DMS79 treated with DMSO at 0.1 percent for 48 hours (cell line): ENCODE measurements around the gene RPL10.
A peak's percentile ranks its signal among the peaks of the same experiment; 100 is the strongest.

ENCODE experiments used
- DNase-seq: peaks from one replicate; lab custom pipeline; 2025; lab: John Stamatoyannopoulos, UW

Gene RPL10

DNA sequence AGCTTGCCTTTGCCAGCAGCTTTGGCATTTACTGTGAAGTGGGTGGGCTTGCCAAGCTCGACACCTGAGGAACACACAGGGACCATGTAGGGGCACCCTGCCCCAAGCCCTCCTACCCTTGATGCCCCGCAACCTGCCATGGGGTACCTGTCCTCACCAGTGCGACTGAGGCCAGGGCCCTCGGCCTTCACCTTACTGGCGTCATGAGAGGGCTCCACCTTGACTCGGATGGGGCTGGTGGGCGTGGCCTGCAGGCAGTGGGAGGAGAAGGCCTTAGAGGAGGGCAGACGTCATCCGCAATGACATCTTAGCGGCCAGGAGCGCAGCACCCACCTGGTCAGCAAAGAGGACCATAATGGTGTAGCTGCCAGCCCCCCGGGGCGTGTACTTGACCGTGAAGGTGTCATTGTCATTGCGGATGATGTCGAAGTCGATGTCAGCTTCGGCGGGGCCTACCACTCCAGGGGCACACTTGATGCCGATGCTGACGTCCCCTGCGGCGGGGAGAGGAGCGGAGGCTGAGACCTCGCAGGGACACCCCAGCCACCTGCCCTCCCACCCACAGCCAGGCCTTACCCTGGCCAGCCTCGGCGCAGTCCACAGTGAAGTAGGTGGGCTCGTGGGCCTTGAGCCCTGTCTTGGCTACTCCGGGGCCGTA lies 36.0 kb upstream of the RPL10 start:
- no peak for DNase-seq

DNA sequence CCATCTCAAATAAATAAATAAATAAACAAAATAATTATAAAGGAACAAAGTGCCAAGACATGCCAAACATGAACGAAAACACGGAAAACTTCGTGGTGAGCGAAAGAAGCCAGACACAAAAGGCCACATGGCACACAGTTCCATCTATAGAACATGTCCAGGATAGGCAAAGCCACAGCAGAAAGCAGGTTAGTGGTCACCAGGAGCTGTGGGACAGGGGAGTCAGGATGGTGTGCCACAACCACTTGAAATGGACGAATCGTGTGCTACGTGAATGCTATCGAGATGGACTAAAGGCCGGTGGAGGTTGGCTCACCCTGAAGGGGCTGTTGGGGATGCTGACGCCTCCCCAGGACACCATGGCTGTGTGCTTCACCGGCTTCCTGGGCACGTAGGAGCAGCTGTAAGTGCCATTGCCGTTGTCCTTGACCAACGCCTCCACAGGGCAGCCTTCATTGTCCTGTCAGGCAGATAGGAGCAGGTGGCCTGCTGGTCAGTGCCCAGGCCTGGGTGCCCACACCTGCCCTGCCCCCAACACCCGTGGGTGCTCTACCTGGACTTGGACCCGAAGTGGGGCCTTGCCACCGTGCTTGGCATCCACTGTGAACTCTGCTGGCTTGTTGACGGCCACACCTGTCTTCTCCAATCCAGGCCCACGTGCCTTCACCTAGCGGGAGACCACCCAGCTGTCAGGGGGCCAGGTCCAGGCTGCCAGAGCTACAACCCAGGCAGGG lies 34.3 kb upstream of the RPL10 start:
- no peak for DNase-seq

DNA sequence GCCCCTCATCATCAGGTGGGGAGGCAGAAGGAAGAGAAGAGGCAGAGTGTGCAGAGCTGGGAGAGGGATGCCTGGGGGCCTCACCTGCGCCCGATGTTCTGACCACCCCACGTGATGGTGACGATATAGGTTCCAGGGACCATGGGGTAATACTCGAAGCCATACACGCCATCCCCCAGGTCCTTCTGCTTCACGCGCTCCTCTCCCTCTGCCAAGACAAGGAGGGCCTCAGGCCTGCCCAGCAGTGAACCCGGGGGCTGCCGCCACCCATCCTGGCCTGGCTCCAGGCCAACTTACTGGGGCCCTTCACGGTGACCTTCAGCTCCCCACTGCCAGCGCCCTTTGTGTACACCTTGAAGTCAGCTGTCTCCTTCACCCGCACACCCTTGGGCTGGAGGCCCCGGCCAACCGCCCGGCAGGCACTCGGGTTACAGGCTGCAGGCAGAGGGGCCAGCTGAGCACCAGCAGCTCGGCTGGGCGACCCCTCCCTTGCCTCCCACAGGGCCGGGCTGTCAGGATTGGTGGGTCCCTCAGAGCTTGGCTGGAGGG lies 33.1 kb upstream of the RPL10 start:
- no peak for DNase-seq

DNA sequence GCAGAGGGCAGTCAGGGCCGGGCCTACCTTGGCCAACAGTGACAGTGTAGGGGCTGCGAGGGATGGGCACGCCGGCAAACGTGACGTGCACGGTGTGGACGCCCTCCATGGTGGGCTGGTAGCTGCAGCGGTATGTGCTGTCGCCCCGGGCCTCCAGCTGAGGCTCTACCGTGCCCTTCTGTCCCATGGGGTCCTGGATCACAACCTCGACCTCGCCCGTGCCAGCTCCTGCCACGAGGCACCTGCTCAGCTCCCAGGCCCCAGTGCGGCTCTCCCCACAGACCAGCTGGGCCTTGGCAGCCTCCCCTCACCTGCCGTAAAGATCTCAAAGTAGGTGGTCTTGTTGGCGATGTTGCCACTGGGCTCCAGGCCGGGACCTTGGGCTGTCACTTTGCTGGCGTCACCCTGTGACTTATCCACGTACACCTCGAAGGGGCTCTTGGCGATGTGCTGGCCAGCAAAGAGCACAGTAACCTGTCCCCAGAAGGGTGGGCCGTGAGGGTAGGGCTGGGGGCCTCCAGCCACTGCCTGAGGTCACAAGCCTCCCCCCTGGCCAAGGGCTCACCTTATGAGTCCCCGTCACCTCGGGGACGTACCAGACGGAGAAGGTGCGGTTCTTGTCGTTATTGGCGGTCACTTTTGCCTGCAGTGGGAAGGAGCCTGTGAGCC lies 32.0 kb upstream of the RPL10 start:
- no peak for DNase-seq

DNA sequence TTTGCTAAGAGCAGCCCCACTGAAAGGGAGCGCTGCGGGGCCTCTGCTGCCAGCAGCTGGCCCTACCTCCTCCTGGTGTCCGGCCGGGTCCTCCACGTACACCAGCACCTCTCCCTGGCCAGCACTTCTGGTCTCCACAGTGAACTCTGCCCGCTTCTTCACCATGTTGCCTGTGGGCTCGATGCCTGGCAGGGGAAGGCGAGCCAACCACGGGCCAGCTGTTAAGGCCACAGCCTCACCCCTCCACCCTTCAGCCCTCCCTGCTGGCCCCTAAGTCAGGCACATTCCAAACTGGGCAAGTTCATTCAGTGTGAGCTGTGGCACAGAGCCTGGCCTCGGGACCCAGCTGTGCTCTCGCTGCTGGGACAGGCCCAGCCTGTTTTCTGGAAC lies 31.5 kb upstream of the RPL10 start:
- no peak for DNase-seq

DNA sequence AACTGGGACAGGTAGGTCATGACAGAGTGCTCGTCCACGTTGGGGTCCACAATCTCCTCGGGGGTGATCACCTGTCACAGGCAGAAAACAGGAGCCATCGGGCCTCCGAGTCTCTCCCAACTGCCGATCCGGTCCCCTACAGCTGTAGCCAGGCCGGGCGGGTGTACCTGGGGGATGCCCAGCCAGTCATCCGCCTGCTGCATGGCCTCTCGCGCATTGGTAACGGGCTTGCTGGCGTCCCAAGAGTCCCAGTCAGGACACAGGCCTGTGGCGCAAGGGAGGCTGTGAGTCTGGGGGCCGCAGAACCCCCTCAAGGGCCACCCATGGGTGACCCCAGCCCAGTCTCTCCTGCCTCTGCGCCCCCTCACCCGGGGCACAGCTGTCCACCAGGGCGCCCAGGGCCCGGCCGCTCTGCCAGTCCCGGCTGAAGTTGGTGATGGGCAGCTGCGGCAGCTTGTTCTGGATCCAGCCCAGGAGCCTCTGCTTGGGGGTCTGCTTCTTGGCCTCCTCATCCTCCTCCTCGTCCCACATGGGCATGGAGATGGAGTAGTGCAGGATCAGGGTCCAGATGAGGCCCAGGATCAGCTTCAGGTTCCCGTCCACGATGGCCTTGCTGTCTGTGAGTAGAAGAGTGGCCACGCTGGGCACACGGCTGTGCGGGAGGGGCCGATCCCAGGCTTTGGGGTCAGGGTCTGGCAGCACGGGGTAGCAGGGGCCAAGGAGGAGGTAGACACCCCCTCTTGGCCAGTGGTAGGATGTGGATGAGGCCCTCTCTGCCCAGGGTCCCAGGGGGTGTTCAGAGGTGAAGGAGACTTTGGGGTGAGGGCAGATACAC lies 30.5 kb upstream of the RPL10 start:
- DNase-seq = no peak

DNA sequence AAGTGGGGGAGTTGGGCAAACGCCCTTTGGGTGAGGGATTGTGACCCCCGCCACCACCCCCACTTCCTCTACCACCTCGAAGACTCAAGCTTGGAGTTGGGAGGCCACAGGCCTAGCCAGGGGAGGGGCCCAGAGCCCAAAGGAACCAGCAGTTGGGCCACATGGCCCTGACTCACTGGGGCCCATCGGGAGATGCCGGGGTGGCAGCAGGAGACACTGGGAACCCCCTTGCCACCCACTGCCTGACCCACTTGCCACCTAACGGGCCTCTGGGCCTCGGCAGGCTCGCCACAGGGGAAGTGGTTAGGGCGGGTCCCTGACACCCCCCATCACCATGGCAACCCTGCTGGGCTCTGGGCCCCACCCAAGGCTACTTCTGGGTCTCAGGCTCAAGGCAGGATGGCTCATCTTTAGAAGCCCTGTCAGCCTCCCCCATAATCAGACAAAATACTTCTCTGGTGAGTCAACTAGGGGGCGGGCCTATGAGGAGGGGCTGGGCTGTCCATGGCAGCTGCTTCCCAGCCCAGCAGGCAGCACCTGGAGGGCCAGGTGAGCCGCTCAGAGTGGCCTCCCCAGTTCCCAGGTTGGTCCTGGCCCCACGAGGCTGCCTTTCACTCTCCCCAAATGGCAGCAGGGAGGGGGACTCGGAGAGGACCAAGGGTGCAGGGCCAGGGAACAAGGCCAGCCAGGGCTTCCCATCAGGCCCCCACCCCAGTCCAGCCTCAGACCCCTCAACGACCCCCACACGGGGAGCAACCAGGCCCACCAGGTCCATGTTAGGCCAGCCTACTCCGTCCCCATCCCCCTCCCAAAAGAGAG lies 29.3 kb upstream of the RPL10 start:
- DNase-seq = peak; percentile 31

DNA sequence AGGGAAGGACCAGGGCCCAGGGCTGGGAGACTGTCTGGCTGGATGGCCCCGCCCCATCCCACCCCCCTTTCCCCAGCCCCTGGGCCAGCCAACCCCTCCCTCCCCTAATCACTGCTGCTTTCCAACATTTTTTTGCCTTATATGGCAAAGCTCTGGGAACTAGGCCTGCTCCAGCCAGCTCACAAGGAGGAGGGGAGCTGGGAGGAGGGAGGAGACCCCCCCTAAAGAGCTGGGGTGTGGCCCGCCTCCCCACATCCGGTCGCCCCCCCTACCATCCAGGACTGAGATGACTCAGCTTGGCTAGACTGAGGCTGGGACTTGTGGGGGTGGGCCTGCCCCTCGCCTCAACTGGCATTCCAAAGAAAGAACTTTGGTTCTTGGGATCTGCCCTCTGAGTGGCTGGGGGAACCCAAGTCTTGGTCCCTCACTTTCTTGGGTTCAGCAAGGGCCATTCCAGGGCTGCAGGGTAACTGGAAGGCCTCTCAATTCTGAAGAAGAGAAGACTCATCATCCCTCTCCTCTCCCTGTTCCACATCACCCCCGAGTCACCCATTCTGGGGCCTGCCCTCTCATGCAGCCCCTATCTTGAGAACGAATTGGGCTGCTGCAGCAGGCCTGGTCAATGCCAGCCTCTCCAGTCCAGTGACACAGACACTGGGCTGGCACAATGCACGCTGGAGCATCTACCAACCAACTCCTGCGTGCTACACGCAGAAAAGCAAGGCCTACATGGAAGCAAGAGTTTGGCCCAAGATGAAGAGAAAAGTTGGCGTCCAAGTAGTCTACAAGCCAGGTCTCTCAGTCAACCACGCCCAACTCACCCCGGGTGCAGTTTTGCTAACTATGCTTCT lies 28.5 kb upstream of the RPL10 start:
- DNase-seq = peak; percentile 35

DNA sequence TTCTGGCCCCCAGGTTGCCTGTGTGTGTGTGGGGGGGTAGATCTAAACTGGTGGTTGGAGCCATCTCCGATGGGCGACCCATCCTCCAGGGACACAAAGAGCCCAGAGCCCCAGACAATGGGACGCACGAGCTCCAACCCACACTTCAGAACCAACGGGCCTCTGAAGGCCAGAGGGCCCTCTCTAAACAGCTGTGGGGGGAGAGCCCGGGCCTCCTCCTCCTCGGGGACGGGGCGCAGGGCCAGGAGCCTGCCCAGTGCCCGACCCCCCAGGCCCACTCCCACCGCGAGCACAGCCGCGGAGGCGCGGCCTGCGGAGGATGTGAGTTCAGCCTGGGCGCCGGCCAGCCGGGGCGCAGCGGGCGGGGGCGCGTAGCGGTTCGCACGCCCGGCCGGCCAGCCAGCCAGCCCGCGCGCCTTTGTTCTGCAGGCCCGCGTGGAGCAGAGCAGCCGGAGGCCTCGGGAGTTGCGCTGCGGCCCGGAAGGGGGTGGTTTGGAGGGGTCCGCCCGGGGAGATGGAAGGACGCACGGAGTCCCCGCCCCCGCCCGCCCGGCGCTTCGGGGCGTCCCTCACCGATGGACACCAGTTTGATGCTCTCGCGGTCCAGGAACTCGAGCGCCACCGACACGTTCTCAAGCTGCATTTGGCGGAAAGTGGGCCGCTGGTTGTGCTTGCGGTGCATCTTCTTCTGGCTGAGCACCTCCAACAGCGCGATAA lies 27.7 kb upstream of the RPL10 start:
- no peak for DNase-seq

DNA sequence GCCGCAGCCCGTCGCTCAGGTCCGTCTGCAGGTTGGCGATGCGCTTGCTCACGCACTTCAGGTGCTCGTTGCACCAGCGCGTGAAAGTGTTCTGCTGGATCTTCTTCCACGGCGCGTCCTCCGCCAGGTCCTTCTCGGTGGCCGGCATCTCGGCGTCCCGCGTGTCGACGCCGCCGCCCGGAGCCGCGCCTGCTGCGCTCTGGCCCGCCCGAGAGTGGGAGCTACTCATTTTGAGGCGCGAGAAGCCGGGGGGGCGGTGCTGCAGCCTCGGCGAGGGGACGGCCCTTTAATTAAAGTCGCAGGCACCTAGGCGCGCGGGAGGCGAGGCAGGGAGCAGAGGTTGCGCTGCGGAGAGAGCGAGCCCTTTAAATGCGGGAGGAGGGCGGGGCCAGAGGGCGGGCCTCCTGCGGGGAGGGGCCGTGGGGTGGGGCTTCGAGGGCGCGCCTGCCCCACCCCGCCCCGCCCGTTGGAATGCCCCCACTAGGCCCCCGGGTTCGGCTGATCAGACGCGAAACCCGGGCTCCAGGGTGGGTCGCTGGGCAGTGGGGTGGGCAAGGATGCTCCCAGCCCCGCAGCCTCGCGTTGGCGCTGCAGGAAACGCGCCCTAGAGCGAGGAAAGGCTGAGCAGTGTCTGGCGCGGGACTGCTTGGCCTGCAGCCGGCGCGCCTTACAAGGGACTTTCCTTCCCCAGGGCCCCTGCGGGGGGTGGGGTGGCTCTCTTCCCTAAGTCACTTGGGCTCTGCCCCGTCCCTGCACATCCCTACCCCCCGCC lies 27.0 kb upstream of the RPL10 start:
- DNase-seq = peak; percentile 61

DNA sequence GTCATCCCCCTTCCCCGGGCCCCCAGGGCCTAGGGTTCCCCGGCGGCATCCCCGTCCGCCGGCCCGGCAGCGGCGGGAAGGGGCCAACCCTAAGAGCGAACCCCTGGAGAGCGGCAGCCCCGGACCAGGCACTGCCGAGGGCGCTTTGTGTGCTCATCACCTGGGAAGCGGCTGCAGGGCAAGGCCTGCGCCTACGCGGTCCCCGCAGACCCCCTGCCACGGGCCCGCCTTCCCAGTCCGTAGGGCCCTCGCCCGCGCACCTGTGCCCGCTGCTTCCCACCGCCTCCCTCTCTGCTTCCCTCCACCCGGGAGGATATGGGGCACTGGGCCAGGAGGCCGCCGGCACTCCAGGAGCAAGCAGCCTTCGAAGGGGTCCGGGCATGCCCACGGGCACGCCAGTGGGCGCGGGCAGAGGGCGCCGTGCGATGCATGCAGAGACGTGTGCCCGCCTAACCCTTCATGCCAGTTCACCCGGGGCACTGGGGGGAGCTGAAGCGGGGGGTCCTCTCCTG lies 26.3 kb upstream of the RPL10 start:
- no peak for DNase-seq

DNA sequence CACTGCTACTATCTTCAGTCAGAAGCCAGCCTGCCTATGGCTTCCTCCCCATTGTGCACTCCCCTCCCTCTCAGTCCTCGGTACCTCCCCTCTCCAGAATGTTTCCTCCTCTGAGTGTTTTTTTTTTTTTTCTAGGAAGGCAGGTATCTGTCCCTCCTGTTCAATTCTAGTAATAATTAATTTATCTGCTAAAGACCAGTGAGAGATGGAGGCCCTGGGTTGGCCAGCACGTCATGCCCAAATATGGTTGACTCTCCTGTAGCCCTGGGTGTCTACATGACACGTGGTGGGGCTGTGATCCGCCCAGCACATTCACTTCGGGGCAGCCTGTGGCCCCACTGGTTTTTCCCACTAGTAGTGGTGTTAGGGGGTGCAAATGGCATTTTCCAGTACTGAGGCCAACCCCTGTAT lies 25.6 kb upstream of the RPL10 start:
- DNase-seq = no peak

DNA sequence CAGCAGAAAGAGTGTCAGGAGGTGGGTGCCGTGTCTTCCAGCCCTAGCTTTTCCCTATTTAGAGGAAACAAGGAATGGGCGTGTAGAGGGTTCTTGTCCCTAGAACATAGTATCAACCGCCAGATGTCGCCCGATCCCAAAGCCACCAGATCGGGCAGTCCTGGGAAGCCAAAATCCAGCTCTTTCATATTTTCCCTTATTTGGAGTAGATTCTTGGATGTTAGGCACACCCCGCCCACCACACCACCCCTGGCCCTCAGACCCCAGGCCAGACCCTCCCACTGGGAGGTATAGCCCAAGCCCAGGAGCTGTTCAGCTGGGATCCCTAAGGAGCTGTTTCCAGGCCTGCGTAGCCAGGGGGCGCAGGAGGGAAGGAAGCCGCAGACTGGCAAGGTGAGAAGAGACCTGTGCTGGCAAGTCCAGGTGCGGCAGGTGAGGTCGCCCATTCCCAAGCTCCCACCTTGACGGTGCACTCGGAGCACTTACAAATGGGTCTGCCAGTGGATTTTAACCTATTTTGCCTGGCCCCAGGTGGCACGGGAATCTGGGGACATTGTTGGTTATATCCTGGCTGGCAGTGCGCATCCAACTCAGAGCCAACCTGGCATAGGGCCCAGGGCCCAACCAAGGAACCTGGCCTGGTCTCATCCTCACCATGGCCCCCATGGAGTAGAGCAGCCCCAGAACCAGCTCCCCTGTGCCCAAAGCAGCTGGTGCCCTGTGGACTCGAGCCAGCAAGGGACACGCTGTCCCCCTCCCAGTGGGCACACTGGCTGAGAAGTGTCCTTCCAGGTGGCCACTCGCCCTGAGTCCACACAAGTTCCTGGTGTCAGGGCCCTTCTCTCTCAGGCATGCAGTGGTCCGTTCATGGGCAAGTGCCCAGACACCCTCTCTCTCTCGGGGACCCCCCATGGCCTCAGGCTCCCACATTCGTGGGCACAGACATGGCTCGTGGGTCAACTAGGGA lies 24.6 kb upstream of the RPL10 start:
- peak; percentile 65 for DNase-seq

DNA sequence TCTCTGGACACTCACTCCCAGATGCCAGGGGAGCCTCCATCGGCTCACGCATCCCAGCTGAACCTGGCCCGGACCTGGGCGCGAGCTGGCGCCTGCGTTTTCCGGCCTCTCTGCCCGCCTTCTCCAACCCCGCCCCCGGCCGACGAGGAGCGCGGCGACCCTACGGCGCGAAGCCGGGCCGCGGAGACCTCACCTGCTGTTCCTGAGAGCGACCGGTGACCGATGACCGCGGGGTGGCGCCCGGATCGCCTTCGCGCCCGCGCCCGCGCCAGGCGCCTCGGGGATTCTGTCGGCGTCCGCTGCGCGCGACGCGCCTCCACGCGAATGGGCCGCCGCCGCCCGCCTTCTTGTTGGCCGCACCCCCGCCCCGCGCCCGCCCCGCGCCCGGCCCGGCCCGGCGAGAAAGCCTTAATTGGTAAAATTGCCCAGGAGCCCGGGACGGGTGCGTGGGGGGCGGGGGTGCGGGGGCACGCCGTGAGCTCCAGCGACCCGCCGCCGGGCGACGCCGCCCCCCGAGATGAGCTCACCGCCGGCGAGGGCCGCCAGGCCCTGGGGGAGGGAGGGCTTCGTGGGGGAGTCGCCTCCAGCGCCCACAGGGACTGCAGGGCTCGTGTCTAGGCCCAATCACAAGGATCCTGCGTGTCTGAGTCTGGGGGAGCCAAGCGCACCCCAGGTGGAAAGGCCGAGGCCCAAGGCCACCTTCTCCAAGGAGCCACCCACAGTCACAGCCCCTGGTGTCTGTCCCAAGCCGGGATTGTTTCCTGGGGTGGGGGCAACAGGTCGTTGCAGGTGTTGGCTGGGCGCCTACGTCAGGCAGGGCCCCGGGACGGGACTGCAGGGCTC lies 23.6 kb upstream of the RPL10 start, which contains the start of gene FLNA:
Gene FLNA, minus strand, starts transcription at position 322 of the 843 bp plus-strand sequence. CDS start 3,389 bp downstream, outside the sequence.
- peak; percentile 13 for DNase-seq

DNA sequence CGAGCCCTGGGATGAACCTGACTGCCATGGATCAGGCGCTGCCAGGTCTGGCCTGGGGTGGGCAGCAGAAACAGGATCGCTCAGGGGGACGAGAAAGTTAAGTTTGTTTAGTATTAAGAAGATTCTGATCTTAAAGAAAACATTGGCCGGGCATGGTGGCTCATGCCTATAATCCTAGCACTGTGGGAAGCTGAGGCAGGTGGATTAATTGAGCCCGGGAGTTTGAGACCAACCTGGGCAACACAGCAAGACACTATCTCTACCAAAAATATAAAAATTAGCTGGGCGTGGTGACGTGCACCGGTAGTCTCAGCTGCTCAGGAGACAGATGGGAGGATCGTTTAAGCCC lies 23.0 kb upstream of the RPL10 start:
- no peak for DNase-seq

DNA sequence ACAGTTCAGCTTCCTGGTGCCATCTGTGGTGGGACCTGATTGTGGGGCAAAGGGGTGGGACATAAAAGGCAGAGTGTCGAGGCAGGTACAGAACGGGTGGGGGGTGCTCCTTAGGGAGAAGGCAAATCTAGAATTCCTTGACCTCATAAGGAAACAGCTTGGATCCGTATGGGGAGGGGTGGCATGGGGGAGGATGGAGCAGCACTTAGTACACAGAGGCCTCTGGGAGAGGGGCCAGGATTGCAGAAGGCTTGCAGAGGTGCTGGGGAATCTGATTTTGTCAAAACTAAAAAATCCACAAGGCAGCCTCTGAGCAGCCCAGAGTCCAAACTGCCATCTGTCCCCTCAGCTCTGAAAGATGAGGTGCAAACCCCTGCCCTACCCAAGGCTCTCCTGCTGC lies 21.4 kb upstream of the RPL10 start:
- DNase-seq = no peak
